RWPE1 (cell line): ENCODE results near the gene CSF1R.
A peak's percentile ranks its signal among the peaks of the same experiment; 100 is the strongest.
"Not testable (repeated sequence)": the region's sequence is repeated elsewhere in the genome, so short reads cannot be mapped to it uniquely, and the experiment has no call there.

Experiments used
- CTCF ChIA-PET: fragments of 350-600 bp; sonication (Branson Sonifier 250); formaldehyde crosslinking; extraction: SDS; loops from one replicate; lab custom pipeline; 2021; lab: Yijun Ruan, JAX
- POLR2A ChIA-PET: fragments of 400-600 bp; formaldehyde crosslinking; extraction: SDS; loops from one replicate; lab custom pipeline; 2020; ENCODE audit warnings: antibody characterized with exemption; ENCODE audit not compliant: low non-redundant PET; lab: Yijun Ruan, JAX
- DNase-seq: peaks from one replicate; pipeline ENCODE4 v3.0.0; 2012; ENCODE audit warnings: low spot score
- H3K27ac ChIP-seq: fragments of 450-650 bp; 2 replicates; pipeline ENCODE4 v1.5.1; 2017
- TF ChIP-seq, protein P1 (sequence below): fragments of 450-650 bp; conservative IDR thresholded peaks from 2 replicates; pipeline ENCODE4 v1.5.1; 2017; ENCODE audit warnings: low read depth, mild to moderate bottlenecking

Gene CSF1R

DNA sequence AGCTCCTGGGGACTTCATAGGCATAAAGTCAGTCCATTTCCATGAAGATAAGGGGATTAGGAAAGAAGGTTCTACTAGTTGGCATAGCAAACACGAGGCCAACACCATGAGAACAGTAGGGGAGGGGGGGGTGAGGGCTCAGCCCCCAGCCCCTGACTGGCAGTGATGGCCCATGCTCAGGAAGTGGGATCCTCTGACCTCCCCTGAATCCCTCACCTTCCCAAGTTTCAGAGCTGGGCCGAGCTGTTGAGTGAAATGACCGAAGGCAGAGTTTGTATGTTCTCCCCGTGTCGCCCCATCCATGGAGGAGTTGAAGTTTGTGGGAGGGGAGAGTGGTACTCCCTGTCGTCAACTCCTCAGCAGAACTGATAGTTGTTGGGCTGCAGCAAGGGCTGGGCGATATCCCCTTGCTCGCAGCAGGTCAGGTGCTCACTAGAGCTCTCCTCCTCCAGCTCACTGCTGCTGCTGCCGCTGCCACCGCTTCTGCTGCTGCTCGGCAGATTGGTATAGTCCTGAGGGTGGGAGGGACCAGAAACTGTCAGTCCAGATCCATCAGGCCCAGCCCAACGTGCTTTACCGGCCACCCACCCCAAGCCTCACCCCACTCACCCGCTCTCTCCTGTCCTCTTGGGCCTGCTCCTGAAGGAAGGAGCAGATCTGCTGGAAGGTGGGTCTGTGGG, 32.5 kb downstream of the CSF1R start:
- CTCF ChIA-PET = interaction anchor here (0.6 to 1.0 kb wide), 3 partner anchors 9 to 67 kb away, joined by 3 to 5 read pairs (median 3); no protein-coding TSS in a partner anchor
- peak overlapping the region; percentile 33; the same call in 1 of the 2 replicates for H3K27ac ChIP-seq
- TF ChIP-seq, protein P1, sequence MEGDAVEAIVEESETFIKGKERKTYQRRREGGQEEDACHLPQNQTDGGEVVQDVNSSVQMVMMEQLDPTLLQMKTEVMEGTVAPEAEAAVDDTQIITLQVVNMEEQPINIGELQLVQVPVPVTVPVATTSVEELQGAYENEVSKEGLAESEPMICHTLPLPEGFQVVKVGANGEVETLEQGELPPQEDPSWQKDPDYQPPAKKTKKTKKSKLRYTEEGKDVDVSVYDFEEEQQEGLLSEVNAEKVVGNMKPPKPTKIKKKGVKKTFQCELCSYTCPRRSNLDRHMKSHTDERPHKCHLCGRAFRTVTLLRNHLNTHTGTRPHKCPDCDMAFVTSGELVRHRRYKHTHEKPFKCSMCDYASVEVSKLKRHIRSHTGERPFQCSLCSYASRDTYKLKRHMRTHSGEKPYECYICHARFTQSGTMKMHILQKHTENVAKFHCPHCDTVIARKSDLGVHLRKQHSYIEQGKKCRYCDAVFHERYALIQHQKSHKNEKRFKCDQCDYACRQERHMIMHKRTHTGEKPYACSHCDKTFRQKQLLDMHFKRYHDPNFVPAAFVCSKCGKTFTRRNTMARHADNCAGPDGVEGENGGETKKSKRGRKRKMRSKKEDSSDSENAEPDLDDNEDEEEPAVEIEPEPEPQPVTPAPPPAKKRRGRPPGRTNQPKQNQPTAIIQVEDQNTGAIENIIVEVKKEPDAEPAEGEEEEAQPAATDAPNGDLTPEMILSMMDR = no peak
- POLR2A ChIA-PET = no interaction called here
- DNase-seq = no peak

DNA sequence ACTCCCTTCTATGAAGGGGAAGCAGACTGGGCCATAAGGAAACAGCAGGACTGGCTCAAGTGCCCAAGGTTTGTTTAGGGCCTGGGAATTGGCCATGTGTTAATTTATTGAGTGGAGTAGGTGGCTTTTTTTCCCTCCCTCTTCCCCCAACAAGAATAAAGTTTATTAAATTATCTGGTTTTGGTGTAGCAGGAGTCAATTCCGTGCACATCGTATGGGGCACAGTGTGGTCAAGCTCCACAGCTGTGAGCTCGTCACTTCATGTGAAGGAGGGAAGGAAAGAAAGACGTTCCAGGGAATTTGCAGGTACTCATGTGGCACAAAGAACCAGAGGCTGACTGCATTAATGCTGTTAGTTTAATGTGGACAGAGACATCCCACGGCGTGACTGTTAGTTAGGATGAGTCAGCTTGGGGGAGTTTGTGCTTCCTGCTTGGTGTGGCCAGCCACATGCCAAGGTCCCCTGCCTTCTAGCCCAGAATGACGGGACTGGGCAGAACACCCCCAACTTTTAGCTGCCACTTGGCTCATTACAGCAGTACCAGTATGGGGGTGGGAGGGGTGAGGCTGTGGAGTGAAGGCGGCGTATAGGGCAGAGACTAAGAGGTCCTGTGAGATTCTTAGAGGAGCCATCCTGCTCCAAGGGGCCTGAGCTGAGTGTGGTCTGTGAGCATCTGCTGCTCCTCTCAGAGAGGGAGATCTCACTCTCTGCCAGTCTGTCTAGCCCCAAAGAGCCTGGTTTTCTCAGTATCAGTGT, 33.2 kb downstream of the CSF1R start:
- TF ChIP-seq, protein P1 = no peak
- H3K27ac ChIP-seq = peak overlapping the region; percentile 33
- DNase-seq = no peak
- ChIA-PET CTCF (interaction anchor here (0.6 to 1.0 kb wide), 3 partner anchors 10 to 66 kb away, joined by 3 to 5 read pairs (median 3); no protein-coding TSS in a partner anchor), POLR2A (no interaction called here)

DNA sequence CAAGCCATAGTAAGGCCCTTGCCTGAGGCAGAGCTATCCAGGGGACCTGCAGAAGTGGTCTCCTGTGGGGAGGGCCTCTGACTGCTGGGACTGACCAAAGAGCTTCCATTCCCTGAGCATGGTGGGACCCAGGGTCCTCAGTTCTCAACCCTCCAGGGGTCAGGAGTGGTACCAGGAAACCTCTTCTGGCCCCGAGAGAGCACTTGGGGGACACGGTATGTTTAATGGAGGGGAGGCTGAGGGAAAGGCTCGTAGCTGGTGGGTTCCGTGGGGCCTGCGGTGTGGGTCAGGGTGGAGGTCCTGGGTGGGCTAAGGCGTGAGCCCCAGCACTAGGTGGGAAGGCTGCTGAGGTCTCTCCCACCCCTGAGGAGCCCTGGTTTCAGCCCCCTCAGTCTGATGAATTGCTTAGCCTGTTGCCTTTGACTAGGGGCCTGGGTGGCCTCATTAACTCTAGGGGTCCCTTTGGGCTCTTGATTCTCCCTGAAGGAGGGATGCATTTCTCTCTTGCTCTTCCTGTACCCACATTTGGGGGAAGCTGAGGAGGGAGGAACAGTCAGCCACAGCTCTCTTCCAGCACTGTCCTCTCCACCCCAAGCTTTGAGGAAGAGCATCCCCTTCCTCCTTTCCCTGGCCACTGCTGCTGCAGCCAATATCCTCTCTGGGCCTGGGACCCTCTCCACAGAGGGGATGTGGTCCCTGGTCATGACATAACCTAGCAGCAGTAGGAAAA, 34.0 kb downstream of the CSF1R start:
- TF ChIP-seq, protein P1 = no peak
- POLR2A ChIA-PET = no interaction called here
- peak overlapping the region; percentile 33 for H3K27ac ChIP-seq
- CTCF ChIA-PET = interaction anchor here (0.5 to 1.0 kb wide), 2 partner anchors 12 to 30 kb away, joined by 3 to 5 read pairs; no protein-coding TSS in a partner anchor
- DNase-seq = no peak

DNA sequence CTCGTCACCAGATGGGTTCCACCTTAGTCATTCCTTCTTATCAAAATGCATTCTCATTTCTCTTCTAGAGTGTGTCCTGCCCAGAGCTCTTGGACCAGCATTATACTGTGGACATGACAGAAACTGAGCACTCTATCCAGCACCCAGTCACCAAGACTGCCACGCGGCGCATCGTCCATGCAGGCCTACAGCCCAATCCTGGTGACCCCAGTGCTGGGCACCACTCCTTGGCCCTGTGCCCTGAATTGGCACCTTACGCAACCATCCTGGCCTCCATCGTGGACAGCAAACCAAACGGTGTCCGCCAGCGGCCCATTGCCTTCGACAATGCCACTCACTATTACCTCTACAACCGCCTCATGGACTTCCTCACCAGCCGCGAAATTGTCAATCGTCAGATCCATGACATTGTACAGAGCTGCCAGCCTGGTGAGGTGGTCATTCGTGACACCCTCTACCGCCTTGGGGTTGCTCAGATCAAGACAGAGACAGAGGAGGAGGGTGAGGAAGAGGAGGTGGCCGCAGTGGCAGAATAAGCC, 34.6 kb downstream of the CSF1R start:
- POLR2A ChIA-PET = no interaction called here
- DNase-seq = no peak
- TF ChIP-seq, protein P1 = no peak
- CTCF ChIA-PET = no interaction called here
- H3K27ac ChIP-seq = peak overlapping the region; percentile 33

DNA sequence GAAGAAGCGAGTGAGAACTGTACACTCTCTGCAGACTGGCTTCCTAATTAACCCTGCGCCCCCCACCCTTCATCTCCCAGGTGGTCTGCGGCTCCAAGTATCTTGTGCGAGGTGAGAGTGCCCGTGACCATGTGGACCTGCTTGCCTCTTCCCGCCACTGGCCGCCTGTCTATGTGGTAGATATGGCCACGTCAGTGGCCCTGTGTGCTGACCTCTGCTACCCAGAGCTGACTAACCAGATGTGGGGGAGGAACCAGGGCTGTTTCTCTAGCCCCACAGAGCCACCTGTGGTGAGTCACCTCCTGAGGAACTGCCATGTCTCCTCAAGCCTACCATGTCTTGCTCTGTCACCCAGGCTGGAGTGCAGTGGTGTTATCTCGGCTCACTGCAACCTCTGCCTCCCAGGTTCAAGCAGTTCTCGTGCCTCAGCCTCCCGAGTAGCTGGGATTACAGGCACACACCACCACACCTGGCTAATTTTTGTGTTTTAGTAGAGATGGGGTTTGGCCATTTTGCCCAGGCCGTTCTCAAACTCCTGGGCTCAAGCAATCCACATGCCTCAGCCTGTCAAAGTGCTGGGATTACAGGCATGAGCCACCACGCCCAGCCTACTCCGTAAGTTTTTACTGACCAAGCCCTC, 36.1 kb downstream of the CSF1R start:
- POLR2A ChIA-PET = not testable (repeated sequence)

DNA sequence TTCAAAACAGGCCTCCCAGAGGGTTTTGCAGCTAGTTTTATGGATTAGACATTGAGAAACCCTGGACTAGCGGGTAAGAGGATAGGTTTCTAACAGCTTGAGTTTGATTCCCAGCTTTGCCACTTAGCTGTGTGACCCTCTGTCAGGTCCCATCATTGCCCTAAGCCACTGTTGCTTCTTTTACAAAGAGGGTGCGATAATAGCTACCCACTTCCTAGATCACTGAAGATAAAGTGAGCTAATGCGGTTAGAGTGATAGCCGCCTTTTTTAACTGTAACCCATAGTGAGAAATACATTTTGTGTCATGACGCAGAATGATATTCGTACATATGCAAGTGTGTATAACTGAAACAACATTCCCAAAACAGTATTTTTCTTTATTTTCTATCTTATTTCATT, 40.3 kb downstream of the CSF1R start:
- no peak for DNase-seq
- H3K27ac ChIP-seq = no peak overlapping the region
- ChIA-PET CTCF (no interaction called here), POLR2A (interaction anchor here (0.8 kb wide), 1 partner anchor 46 kb away, joined by 3 read pairs; the partner anchor contains the start of gene TIGD6)
- TF ChIP-seq, protein P1 = no peak

More for the DNA sequence above, 36.1 kb downstream of the CSF1R start:
- H3K27ac ChIP-seq = peak overlapping the region; percentile 70
- DNase-seq = peak; percentile 95
- CTCF ChIA-PET = interaction anchor here (1.0 to 1.6 kb wide), 2 partner anchors 9 to 16 kb away, joined by 3 to 5 read pairs; no protein-coding TSS in a partner anchor
